Esophagus mucosa (tissue), 1 donor: Measurements from ENCODE around the gene NHSL2. TPM values are rescaled to one million over a fixed set of nuclear protein-coding genes. Genes with fewer than 3 reads are reported as not detected.

ENCODE experiments used
- ATAC-seq: fragments of 200-7000 bp; cut with Tn5 transposase; one replicate; pipeline ENCODE4 v1.9.1; 2020
- total RNA-seq: library from RNA; stranded (reverse); gene quantifications from one replicate; pipeline ENCODE4 v1.2.4, GENCODE V29; 2023
- donor health status: DM: yes; HTN: yes; CAD: no.

Gene NHSL2
- total RNA-seq, 1 donor from 2014 or later, result 1.2 TPM

- no peak for ATAC-seq
These were observed 110.1 kb downstream of the NHSL2 start for GRCh38 chrX:72020788-72021187.

- no peak for ATAC-seq
These were observed 111.3 kb downstream of the NHSL2 start for GRCh38 chrX:72021975-72022374.

- no peak for ATAC-seq
These were observed 112.4 kb downstream of the NHSL2 start for GRCh38 chrX:72023071-72023470.

GRCh38 chrX:72025236-72025770 is 114.7 kb downstream of the NHSL2 start:
- no peak for ATAC-seq

- ATAC-seq, result no peak
These were observed 115.8 kb downstream of the NHSL2 start for GRCh38 chrX:72026341-72027023.

DNA sequence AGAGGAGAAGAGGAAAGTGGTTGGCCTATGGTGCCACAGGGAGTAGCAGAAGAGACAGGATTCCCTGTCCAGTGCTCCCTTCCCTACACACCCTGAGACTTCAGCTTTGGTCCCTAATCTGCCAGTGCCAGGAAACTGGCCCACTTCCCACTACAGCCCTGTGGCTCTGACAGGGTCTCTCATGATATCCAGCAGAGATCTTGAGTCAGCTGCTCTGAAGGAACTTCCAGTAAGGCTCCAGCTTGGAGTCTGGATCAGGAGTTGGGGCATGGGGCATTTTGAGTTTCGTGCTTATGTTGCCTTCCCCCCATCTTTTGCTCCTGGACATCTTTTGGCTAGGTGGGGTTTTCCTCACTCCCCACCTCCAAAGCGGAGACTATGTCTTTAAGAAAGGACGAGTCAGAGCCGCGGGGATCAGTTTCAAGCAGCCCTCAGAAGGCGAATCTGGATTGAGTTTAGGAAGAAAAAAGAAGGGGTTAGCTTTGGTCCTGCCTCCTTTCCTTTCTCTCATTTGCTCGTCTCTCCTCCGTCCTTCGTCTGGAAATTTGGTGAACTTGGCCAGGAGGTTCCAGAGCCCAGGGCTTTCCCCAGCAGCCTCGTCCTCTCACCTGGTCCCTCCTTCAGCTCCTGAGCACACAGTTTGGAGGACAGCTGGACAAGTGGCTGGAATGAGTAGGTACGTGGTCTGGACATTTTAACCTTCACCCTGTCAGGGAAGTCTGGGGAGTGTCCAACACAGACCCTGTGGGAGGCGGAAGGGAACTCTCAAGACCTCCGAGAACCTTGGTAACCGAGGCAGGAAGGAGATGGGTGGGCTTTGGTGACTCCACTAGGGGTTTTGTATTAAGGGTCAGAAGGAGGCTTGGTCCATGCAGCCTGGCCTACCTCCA is 116.6 kb downstream of the NHSL2 start:
- no peak for ATAC-seq

DNA sequence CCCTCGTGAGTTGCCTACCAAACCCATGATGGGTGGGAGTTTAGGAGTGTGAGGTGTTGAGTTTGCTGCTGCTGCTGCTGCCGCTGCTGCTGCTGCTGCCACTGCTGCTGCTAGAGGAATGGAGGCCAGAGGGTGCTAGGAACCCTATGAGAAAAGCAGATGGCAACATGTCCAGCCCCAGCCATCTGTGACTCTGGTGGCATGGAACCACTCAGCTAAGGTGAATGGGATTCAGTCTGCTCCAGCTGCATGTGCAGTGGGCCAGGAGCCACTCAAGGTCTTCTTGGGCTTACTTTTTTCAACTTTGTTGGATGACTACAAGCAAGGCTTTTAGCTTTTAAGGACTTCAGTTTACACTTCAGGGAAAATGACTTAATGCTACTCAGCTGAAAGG is 117.3 kb downstream of the NHSL2 start:
- no peak for ATAC-seq

- ATAC-seq, result no peak
These were observed 118.2 kb downstream of the NHSL2 start for GRCh38 chrX:72028701-72029470.

DNA sequence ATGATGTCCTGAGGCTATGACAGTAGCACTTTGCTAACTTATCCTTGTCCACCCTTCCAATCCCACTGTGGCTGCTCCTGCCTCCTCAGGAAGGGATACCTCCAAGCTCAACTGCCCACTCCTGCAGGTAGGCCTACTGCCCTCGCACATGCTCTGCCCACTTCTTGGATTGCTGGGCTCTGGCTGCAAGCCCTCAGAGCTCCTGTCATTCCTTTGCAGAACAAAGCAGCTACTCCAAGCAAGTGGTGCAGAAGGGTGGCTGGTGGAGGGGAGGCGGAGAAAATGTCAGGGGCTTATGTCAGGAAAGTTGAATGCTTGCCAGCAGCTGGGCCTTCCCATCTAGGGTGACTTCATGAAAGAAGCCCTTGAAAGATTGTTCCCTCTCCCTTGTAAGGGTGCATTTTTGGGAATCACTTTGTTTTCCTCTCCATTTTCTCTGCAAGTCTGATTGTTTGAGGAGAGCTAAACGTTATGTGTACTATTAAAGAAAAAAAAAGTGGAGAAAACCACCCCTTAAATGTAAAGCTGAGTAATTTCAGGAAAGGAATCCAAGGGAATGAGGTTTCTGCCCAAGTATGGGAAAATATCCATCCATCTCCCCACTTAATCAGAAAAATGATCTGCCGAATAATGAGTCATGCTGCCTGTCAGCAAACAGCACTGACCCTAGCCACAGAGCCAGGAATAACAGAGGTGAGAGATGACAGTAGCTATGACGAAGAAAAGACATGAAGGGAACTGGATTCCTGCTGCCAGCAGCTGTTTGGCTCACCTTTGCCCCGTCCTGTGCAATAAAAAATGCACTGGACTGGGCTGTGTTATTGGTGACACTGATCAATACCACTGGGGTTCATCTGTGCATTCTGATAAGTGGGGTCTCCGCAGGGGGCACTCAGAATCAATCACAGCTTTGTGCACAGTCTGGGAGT is 119.1 kb downstream of the NHSL2 start:
- no peak for ATAC-seq

DNA sequence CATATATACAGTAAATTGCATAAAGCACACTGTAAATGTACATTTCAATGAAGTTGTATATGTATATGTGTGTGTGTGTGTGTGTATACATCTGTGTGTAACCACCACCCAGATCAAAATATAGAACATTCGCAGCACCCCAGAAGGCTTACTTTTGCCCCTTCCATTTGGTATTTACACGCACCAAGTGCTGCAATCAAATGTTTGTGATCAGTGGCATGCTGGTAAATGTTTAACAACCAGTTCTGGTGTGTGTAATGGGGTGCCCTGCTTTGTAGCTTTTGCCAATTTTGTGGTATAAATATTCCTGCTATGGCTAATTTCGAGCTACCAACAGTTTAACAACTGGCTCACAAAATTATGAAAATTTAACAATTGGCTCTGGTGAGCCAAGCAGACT is 119.8 kb downstream of the NHSL2 start:
- no peak for ATAC-seq

DNA sequence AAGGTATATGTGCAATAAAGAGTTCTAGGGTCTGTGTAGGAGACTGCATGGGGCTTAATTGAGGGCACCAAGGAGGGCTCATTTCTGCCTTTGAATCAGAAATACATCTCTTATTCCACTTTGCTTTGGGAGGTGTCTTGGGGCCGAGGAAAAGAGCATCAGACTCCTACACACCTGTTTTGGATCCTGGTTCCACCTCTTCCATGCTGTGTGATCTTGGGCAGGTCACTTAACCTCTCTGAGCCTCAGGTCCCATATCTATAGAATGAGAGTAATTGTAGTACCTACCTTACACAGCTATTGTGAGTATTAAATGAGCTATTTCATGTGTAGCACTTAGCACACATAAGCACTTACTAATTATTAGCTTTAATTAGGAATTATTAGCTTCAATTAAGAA is 120.5 kb downstream of the NHSL2 start:
- no peak for ATAC-seq

GRCh38 chrX:72031634-72032033 is 121.0 kb downstream of the NHSL2 start:
- ATAC-seq, result no peak

DNA sequence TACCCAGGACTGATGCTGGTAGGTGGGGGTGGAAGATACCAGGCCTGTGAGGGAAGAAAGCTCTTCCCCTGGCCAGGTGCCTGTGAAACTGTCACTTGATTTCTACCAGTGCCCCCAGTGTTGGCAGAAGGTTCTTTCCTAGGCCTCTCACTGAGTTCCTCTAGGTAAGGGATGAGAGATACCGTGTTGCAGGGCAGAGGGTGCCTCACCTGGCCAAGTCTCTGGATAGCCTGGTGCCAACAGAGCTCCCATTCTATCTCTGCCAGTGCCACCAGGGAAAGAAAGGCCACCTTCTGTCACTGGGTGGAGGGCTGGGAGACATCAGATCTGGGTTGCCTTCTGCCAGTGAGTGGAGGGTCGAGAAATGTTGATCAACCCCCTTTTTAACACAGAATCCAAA is 127.0 kb downstream of the NHSL2 start:
- ATAC-seq, result no peak

DNA sequence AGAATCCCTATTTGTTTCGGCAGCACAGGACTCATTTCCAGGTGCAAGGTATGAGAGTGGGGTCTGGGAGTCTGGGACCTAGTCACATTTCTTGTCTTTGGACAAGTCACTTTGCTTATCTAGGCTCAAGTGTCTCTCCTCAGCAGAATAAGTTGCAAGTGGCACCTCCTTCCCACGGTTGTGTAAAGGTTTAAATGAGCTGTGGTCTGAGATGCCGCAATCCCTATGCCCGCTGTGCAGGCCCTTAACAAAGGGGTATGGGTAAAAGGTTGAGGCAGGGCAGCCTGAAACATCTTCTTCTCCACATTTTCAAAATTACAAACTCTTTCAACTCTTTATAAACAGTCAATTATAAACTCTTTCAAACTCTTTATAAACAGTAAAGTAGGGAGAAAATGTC is 127.4 kb downstream of the NHSL2 start:
- ATAC-seq, result no peak

DNA sequence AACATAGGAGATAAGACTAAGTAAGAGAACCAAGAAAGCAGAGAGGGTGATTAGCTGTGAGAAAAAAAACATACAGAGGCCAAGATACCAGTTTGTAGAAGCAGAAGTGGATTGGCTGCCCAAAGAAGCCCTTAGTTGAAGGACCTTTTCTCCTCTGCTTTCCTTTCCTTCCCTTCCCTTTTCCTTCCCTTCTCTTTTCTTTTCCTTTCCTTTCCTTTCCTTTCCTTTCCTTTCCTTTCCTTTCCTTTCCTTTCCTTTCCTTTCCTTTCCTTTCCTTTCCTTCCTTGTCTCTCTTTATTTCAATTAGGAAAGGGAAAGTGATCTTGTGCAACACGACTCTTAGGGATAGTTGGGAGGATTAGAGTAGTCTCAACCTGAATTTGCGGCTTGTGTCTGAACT is 128.2 kb downstream of the NHSL2 start:
- no peak for ATAC-seq

DNA sequence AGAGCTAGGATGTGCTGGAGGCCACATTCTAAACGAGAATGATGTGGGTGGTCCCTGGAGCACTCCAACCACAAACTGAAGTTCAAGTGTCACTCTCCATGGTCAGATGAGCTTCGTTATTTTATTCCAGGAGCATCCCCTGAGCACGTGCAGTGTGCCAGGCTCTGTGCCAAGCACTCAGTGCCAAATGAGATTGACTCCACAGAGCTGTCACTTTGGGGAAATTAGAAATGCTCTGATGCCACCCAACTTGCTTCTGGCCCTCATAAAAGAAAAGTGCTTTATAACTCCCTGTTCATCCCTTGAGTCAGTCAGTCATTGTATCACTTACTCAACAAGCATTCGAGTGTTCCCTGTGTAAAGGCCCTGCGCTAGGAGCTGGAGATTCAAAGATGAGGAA is 129.9 kb downstream of the NHSL2 start:
- no peak for ATAC-seq

DNA sequence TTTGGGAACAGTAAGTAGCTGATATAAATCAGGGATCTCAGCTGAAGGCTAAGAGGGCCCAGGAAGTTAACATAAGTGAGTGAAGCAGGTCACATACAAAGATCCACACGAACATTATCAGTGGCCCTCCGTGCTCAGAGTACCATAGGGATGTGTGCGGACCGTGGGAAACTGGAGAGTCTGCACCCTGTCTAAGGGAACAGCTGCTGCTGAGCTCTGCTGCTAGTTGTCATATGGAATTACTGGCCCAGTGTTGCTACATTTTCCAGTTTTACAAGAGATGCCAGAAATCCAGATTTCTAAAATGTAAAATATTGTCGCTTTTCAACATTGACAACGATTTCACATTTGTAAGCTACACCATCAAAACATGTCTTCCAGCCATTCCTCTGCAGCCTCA is 130.5 kb downstream of the NHSL2 start:
- ATAC-seq, result no peak

- no peak for ATAC-seq
These were observed 131.5 kb downstream of the NHSL2 start for GRCh38 chrX:72041871-72042851.

- ATAC-seq, result no peak
These were observed 132.2 kb downstream of the NHSL2 start for GRCh38 chrX:72042852-72043248.

DNA sequence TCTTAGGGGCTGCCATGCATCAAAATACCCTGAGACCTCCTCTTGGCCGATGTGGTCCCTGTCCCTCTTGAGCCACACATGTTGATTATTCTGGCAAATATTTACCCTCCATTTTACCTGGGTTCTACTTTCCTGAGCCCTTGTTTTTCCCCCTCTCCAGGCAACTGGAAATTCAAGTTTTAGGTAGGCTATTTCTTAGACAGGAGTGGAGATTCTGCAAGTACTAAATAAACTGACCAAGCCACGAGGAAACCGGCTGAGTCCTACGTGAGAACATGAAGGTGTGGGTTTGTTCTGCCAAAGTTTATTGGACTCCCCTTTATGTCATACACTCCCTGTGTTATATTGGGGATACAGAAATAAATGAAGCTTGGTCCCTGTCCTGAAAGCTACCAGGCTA is 133.0 kb downstream of the NHSL2 start:
- ATAC-seq, result no peak

DNA sequence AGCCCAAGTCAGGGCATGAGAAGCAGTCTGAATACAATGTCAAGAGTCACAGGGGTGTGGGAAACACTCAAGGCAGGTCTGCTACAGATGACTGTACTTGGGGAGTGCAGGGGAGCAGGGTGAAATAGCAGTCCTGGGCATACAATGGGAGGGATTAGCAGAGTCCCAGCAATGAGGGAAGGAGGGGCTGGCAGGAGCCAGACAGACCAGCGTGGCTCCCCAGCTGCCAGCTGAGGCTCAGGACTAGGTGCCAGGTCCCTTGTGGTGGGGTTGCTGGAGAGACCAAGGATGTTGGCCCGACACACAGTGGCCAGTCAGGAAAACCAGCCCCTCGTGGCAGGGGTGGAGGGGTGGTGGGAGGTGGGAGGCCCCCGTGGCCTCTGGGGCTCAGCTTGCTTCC is 134.5 kb downstream of the NHSL2 start:
- ATAC-seq, result peak; percentile 56
